ENCODE data around the gene SPAG9.

Gene SPAG9

GRCh38 chr17:51036084-51036483, 84.6 kb downstream of the SPAG9 start:
- DNase-seq = no peak

DNA sequence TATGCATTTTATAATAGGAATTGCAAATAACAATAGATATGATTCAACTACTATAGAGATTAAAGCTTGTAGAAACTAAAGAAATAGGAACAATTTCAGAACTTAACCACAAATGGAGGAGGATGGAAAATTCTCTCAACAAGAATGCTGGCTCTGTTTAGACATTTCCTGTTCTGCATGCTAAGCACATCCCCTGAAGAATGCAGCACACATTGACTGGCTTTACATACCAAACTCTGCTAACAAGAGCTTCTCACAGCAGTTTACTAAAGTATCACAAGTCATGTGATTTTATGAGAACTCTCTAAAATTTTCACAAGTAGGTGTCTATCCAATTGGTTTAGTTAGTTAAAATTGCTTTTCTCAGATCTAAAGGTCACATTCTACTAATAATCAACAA, 85.2 kb downstream of the SPAG9 start:
- no peak for DNase-seq

- DNase-seq = no peak
Observed at GRCh38 chr17:51034800-51035199, 85.9 kb downstream of the SPAG9 start.

DNA sequence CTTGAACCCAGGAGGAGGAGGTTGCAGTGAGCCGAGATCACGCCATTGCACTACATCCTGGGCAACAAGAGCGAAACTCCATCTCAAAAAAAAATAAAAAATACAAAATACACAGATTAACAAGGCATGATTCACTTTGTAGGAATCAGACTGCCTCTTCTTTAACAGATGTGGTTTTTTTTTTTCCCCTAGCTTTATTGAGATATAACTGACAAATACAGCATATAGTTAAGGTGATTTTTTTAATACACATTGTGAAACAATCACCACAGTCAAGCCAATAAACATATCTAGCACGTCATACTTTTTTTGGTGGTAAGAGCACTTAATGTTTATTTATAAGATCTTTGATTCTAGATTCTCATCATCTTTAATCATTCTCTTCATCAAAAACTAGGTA, 87.8 kb downstream of the SPAG9 start:
- DNase-seq = no peak

DNA sequence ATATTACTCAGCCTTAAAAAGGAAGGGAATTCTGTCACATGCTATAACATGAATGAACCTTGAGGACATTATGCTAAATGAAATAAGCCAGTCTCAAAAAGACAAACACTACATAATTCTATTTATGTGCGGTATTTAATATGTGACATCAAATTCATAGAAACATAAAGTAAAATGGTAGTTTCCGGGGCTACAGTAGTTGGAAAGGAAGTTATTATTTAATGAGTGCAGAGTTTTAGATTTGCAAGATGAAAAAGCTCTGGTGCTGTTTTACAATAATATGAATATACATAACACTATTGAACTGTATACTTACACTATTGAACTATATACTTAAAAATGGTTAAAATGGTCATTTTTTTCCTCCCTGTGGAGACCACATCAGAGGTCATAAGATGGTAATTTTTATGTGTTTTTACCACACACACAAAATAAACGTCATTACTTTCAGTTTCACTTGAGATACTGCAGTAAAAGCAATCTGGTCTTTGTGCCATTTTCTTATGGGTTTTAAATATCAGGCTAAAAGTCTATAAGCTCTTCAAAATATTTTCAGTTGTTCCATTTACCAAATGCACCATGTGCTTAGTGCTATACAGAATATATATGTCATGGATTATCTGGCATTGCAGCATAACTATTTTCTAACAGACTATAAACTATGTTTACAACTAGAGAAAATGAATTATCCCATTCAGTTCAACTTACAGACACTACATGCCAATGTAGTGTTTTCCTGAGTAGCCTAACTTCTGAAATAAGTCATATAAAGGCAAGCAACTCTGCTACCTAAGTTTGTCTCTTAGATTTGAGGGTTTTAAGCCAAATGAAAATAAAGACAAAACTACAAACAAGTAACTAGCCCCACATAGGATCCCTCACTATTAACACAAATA, 90.9 kb downstream of the SPAG9 start:
- peak; percentile 41 for DNase-seq

DNA sequence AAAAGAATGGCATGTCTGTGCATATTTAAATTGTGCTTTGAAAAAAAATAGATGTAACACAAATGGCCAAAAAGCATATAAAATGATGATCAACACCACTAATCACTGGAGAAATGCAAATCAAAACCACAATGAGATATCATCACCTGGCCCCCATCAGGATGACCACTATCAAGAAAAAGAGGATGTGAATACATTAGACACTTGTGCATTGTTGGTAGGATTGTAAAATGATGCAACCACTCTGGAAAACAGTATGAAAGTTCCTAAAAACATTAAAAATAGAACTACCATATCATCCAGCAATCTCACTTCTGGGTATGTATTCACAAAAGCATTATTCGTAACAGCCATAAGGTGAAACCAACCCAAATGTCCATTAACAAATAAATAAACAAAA, 91.5 kb downstream of the SPAG9 start:
- DNase-seq = no peak

DNA sequence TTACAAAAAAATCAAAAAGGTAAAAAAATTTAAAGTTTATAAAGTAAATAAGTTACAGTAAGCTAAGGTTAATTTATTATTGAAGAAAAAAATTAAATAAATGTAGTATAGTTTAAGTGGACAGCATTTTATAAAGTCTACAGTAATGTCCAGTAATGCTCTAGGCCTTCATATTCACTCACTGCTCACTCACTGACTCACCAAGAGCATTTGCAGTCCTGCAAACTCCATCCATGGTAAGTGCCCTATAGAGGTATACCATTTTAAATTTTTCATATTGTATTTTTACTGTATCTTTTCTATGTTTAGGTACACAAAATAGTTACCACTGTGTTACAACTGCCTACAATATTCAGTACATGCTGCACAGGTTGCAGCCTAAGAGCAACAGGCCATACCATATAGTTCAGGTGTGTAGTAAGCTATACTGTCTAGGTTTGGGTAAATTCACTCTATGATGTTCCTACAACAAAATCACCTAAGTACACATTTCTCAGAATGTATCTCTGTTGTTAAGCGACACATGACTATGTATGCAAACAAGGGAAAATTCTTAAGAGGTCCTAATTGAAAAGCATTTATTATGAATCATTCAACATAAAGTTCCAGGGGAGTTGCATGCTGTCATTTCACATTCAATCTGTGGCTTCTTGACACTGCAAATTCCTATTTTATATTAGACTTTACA, 92.3 kb downstream of the SPAG9 start:
- DNase-seq = no peak

- DNase-seq = no peak
Observed at GRCh38 chr17:51018541-51018940, 102.1 kb downstream of the SPAG9 start.

DNA sequence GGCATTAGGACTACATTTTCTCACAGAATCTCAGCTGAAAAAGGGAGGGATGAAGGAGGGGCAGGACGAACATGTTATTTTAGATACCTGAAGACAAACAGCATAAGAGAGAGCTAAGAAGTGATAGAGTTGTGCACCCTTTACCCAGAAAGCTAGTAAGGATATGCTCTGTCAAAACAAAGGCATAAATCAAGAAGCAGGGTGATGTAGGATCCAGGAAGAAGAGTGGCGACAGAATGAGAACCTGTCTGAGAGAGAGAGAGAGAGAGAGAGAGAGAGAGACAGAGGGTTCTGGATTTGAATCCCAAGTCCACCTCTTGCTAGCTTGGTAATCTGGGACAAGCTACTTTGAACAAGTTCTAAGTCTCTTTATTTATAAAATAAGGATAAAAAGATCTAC, 103.4 kb downstream of the SPAG9 start:
- no peak for DNase-seq

DNA sequence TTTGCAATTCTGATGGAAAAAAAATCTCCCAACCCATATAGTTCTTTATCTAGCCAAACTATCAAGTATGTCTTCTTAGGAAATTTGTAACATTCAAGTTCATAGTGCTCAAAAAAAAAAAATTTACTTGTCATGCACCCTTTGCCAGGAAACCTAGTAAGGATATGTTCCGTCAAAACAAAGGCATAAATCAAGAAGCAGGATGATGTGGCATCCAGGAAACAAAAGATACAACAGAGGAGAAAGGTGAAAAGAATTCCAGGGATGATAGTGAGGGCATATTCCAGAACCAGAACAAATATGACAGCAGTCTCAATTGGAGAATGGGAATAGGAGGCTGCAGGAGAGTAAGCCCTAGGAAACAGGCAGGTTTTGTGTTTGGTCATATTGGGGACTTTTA, 104.6 kb downstream of the SPAG9 start:
- DNase-seq = no peak

DNA sequence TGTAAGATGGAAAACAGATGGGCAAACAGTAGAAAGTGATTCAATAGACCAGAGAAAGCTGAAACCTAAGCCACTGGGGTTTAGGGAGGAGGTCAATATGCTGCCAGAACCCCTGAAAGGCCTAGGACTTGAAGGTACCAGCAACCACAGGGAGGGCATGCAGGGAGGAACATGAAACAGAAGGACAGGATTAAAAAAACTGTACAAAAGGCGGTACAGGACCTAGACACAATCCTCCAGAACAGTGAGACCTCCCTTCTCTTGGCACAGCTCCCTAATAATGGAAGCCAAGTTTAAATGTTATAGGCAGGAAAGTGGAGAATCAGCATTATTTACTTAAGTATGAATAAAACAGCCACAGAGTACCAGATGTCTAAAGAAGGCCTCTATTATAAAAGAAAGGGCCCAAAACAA, 105.5 kb downstream of the SPAG9 start:
- no peak for DNase-seq

- no peak for DNase-seq
Observed at GRCh38 chr17:51014129-51014528, 106.5 kb downstream of the SPAG9 start.

GRCh38 chr17:51013322-51013721, 107.3 kb downstream of the SPAG9 start:
- no peak for DNase-seq

- DNase-seq = no peak
Observed at GRCh38 chr17:51012538-51012937, 108.1 kb downstream of the SPAG9 start.

GRCh38 chr17:51010173-51010675, 110.4 kb downstream of the SPAG9 start:
- no peak for DNase-seq

DNA sequence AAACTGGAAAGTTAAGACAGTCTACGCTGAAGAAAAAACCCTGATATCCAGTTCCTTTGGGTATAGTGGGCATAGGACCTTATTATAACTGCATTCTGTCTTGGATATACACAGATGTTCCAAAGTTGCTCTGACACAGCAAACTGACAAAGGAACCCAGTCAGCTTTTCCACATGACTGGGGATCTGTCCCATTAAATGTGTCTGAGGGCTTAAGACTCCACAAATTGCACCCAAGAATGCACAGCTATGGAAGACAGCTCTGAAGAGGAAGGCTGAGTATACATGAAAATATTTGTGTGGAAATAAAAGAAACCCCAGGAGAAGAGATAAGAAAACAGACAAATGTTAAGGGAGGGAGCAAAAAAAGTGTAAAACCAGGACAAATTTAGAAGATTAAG, 114.1 kb downstream of the SPAG9 start:
- no peak for DNase-seq

DNA sequence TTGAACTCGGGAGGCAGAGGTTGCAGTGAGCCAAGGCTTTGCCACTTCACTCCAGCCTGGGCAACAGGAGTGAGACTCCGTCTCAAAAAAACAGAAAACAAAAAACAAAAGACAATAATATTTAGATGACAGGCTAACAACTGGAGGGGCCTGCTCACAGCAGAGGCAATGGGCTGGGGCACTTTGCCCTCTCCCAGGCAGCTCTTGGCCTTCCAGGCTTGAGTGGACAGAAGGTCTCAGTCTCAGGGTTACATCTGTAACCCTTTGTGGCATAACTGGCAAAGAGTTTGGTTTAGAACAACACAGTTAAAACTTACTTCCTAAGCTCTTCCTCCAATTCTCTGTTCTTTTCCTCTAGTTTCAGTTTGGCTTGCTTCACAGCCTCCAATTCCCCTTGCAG, 114.9 kb downstream of the SPAG9 start:
- no peak for DNase-seq

GRCh38 chr17:51004249-51004648, 116.4 kb downstream of the SPAG9 start:
- DNase-seq = no peak

DNA sequence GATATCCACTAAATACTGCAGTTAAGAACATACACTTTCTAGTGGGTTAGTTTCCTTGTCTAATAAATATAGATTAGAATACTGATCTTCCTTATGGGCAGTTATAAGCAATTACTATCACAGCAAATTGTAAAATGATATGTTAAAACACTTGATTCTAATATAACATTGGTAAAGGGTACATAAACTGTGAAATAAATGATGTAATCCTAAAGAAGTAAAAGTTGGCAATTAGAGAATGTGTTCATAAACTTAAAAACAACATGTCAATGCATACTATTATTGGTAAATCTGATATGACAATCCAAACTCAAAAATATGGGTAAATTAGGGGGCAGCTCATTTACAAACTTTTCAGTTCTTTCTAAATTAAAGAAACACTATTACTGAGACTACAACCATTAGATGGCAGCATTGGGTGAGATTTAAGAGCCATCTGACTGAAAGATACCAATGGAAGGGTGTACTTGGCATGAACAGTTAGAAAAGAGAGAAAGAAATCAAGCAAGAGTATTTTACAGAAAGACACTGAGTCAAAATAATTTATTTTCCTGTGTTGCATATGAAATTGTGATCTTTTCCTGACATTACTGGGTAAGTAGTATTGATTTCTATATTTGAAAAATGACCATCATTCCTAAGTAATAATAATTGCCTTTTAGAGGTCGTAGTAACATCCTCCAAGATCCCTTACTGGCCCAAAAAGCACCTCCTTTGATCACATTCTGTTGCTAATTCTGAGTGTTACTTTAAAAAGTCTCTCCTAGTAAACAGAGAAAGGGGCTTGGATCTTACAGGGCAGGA, 119.6 kb downstream of the SPAG9 start:
- DNase-seq = peak; percentile 61

DNA sequence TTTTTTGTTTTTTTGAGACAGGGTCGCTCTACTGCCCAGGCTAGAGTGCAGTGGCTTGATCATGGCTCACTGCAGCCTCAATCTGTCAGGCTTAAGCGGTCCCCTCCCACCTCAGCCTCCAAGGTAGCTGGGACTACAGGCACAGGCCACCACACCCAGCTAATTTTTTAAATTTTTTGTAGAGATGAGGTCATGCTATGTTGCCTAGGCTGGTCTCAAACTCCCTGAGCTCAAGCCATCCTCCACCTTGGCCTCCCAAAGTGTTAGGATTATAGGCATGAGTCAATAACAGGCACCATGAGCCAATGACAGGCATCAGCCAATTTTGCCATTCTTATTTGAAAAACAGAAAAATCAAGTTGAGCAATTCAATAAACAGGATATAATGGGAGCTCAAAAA, 125.0 kb downstream of the SPAG9 start:
- DNase-seq = no peak

- DNase-seq = no peak
Observed at GRCh38 chr17:50993544-50993943, 127.1 kb downstream of the SPAG9 start.

GRCh38 chr17:50989149-50989548, 131.5 kb downstream of the SPAG9 start:
- no peak for DNase-seq

DNA sequence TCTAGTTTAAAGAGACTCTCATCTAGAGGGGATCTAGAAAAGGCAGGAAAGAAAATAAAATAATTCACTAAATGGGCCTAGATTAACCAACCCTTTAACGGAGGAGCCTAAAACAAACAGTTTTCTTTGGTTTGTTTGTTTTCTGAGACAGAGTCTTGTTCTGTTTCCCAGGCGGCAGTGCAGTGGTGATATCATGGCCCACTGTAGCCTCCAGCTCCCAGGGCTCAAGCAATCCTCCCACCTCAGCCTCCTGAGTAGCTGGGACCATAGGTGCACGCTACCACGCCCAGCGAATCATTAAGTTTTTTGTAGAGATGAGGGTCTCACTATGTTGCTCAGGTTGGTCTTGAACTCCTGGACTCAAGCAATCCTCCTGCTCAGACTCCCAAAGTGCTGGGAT, 132.2 kb downstream of the SPAG9 start:
- no peak for DNase-seq
